Liver (tissue), 9 donors: ENCODE measurements around the gene PP2D1. TPM values are rescaled to one million over a fixed set of nuclear protein-coding genes. Genes with fewer than 3 reads are reported as not detected.

Source experiments
- DNase-seq: peaks from one replicate; pipeline ENCODE4 v3.0.0-alpha.2; 2017; ENCODE audit warnings: low spot score
- H3K27ac ChIP-seq, 2 donors: one replicate each; pipeline ENCODE4 v1.7.0; 2013; ENCODE audit warnings: inconsistent platforms in 2 of 2, low read length in 2 of 2, control low read depth in 1 of 2, low read depth in 1 of 2, mild to moderate bottlenecking in 1 of 2
- H3K27me3 ChIP-seq, 4 donors: one replicate each; pipeline versions ENCODE4 v1.6.1 to v1.7.0; 2013; ENCODE audit warnings: low read length in 3 of 4, inconsistent platforms in 1 of 4, mild to moderate bottlenecking in 1 of 4, moderate library complexity in 1 of 4; ENCODE audit not compliant: control insufficient read depth in 4 of 4, insufficient read depth in 4 of 4
- H3K36me3 ChIP-seq, 4 donors: one replicate each; pipeline versions ENCODE4 v1.6.1 to v1.7.0; 2013; ENCODE audit warnings: low read length in 3 of 4, mild to moderate bottlenecking in 3 of 4, low read depth in 1 of 4, moderate library complexity in 1 of 4; ENCODE audit not compliant: control insufficient read depth in 4 of 4, insufficient read depth in 3 of 4
- H3K4me1 ChIP-seq, 4 donors: one replicate each; pipeline versions ENCODE4 v1.6.1 to v1.7.0; 2013; ENCODE audit warnings: low read length in 3 of 4, mild to moderate bottlenecking in 3 of 4, moderate library complexity in 1 of 4; ENCODE audit not compliant: control insufficient read depth in 4 of 4, insufficient read depth in 4 of 4
- H3K4me3 ChIP-seq, 3 donors: one replicate each; pipeline versions ENCODE4 v1.6.1 to v1.7.0; 2013; ENCODE audit warnings: low read length in 3 of 3, control low read depth in 1 of 3, low read depth in 1 of 3, mild to moderate bottlenecking in 1 of 3
- H3K9ac ChIP-seq, 2 donors: one replicate each; pipeline ENCODE4 v1.7.0; 2013; ENCODE audit warnings: low read length in 2 of 2, mild to moderate bottlenecking in 2 of 2, moderate library complexity in 2 of 2, control low read depth in 1 of 2, low read depth in 1 of 2
- H3K9me3 ChIP-seq, 4 donors: one replicate each; pipeline versions ENCODE4 v1.6.1 to v1.7.0; 2013; ENCODE audit warnings: low read length in 3 of 4; ENCODE audit not compliant: control insufficient read depth in 4 of 4
- CTCF ChIP-seq: fragments of 150-350 bp; IDR thresholded peaks from 2 replicates; pipeline ENCODE4 v1.5.1; 2017; ENCODE audit warnings: improper control_type of control experiment, low read depth, low read length; ENCODE audit not compliant: missing input control
- EGR1 ChIP-seq, 2 donors: IDR thresholded peaks; 2 replicates each; pipeline ENCODE4 v1.6.1; 2016 to 2018; ENCODE audit warnings: antibody characterized with exemption in 2 of 2, low read depth in 2 of 2
- FOXA1 ChIP-seq: IDR thresholded peaks from 2 replicates; pipeline ENCODE4 v1.6.1; 2016; ENCODE audit warnings: antibody characterized with exemption
- FOXA2 ChIP-seq: IDR thresholded peaks from 2 replicates; pipeline ENCODE4 v1.6.1; 2016; ENCODE audit warnings: antibody characterized with exemption
- GABPA ChIP-seq, 2 donors: IDR thresholded peaks in 1 of 2; conservative IDR thresholded peaks in 1 of 2; 2 replicates each; pipeline ENCODE4 v1.6.1; 2016; ENCODE audit warnings: antibody characterized with exemption in 2 of 2, mild to moderate bottlenecking in 1 of 2, moderate library complexity in 1 of 2
- HNF4A ChIP-seq, 2 donors: conservative IDR thresholded peaks; 2 replicates each; pipeline ENCODE4 v1.6.1; 2016; ENCODE audit warnings: antibody characterized with exemption in 2 of 2, mild to moderate bottlenecking in 2 of 2
- HNF4G ChIP-seq: IDR thresholded peaks from 2 replicates; pipeline ENCODE4 v1.6.1; 2016; ENCODE audit warnings: antibody characterized with exemption
- JUND ChIP-seq, 2 donors: IDR thresholded peaks; 2 replicates each; pipeline ENCODE4 v1.6.1; 2016; ENCODE audit warnings: antibody characterized with exemption in 2 of 2
- MAX ChIP-seq: IDR thresholded peaks from 2 replicates; pipeline ENCODE4 v1.6.1; 2016; ENCODE audit warnings: antibody characterized with exemption
- NR2F2 ChIP-seq: IDR thresholded peaks from 2 replicates; pipeline ENCODE4 v1.6.1; 2016; ENCODE audit warnings: antibody characterized with exemption
- RAD21 ChIP-seq, 2 donors: IDR thresholded peaks; 2 replicates each; pipeline ENCODE4 v1.6.1; 2016; ENCODE audit warnings: antibody characterized with exemption in 2 of 2, mild to moderate bottlenecking in 2 of 2
- REST ChIP-seq: IDR thresholded peaks from 2 replicates; pipeline ENCODE4 v1.6.1; 2016; ENCODE audit warnings: antibody characterized with exemption, mild to moderate bottlenecking
- SP1 ChIP-seq: IDR thresholded peaks from 2 replicates; pipeline ENCODE4 v1.6.1; 2018; ENCODE audit warnings: antibody characterized with exemption, mild to moderate bottlenecking
- TAF1 ChIP-seq: conservative IDR thresholded peaks from 2 replicates; pipeline ENCODE4 v1.6.1; 2016; ENCODE audit warnings: antibody characterized with exemption, mild to moderate bottlenecking
- YY1 ChIP-seq: IDR thresholded peaks from 2 replicates; pipeline ENCODE4 v1.6.1; 2016; ENCODE audit warnings: antibody characterized with exemption, mild to moderate bottlenecking
- ZBTB33 ChIP-seq: IDR thresholded peaks from 2 replicates; pipeline ENCODE4 v1.6.1; 2016; ENCODE audit warnings: antibody characterized with exemption
- WGBS: extraction: QIAGEN DNeasy Blood & Tissue Kit; methylation state at CpG from one replicate; pipeline ENCODE4 v1.1.7; 2013; 5-methylcytosine and 5-hydroxymethylcytosine counted together
- polyA plus RNA-seq, 2 donors: library from polyadenylated mRNA; stranded (reverse) in 1 of 2; unstranded in 1 of 2; fragments of 200-250 nt in 1 of 2; fragments of >200 nt in 1 of 2; fragmentation: Nextera tagmentation in 1 of 2; extraction: Ambion mirVana in 1 of 2; gene quantifications; one replicate each; pipeline versions ENCODE4 v1.2.1 to v1.2.3, GENCODE V29; 2013 to 2015
- total RNA-seq, 2 donors: library from RNA; depleted of rRNA; stranded (reverse); fragments of >200 nt; gene quantifications; one replicate each; pipeline ENCODE4 v1.2.3, GENCODE V29; 2014
- donor health status: healthy.
- donor health status: healthy.
- donor health status: healthy.
- donor health status: healthy.
- donor health status: healthy.

Gene PP2D1
- total and polyA plus RNA-seq, 4 donors, result 0.31 TPM; not detected in 3

GRCh38 chr3:19946832-19947548 lies 65.1 kb downstream of the PP2D1 start, which contains the start of gene RAB5A (continued):
- TF ChIP-seq REST (peak; percentile 81), SP1 (peak; percentile 79), JUND (IDR thresholded peaks at IDR 0.05) (peak; percentile 33 to 38), NR2F2 (peak; percentile 15), YY1 (peak; percentile 97), FOXA1 (no peak)

- no peaks in the 10 kb centered on the region for H3K27me3 ChIP-seq
- no peaks in the 10 kb centered on the region for H3K9me3 ChIP-seq
- peaks cover 3 to 19% (median 15%) of the 10 kb centered on the region in 4 donors for H3K4me1 ChIP-seq
- peaks cover 0 to 2% (median 0%) of the 10 kb centered on the region in 4 donors for H3K36me3 ChIP-seq
- peak overlapping the region; percentile 88 to 92 (median 90) for H3K4me3 ChIP-seq
- H3K27ac ChIP-seq, result peak overlapping the region; percentile 99
- peak; percentile 37 for DNase-seq
- peak overlapping the region; percentile 45 to 75 for H3K9ac ChIP-seq
- WGBS, result 23% methylated on average over 26 of the region's 26 CpGs
- TF ChIP-seq YY1, result no peak
- TF ChIP-seq SP1, result no peak
- no peak for TF ChIP-seq EGR1 (IDR thresholded peaks at IDR 0.05; ENCODE audit: low read depth in 2 of 2)
- no peak for TF ChIP-seq TAF1
- peak; percentile 1 for TF ChIP-seq NR2F2
- TF ChIP-seq JUND (IDR thresholded peaks at IDR 0.05), result no peak
- TF ChIP-seq FOXA1, result no peak
- no peak for TF ChIP-seq MAX
- TF ChIP-seq HNF4G, result no peak
- TF ChIP-seq CTCF, result peak; percentile 11
These were observed 65.9 kb downstream of the PP2D1 start for GRCh38 chr3:19945969-19946831.

- 43% methylated on average over 9 of the region's 9 CpGs for WGBS
- no peaks in the 10 kb centered on the region for H3K9me3 ChIP-seq
- no peak for DNase-seq
- peaks cover 3 to 19% (median 15%) of the 10 kb centered on the region in 4 donors for H3K4me1 ChIP-seq
- H3K27ac ChIP-seq, result peak overlapping the region; percentile 99
- H3K4me3 ChIP-seq, result peak overlapping the region; percentile 88 to 92 (median 90)
- TF ChIP-seq RAD21 (IDR thresholded peaks at IDR 0.05) (no peak), CTCF (no peak), FOXA2 (no peak), HNF4A (conservative IDR thresholded peaks at IDR 0.05) (peak in 1 of 2 donors; percentile 60), TAF1 (no peak), GABPA (IDR thresholded peaks at IDR 0.05 in 1 of 2, conservative IDR thresholded peaks at IDR 0.05 in 1 of 2) (peak in 1 of 2 donors; percentile 18), MAX (no peak), HNF4G (no peak), ZBTB33 (peak; percentile 22), SP1 (no peak), NR2F2 (no peak)
- H3K9ac ChIP-seq, result peak overlapping the region; percentile 31 to 75
- no peaks in the 10 kb centered on the region for H3K27me3 ChIP-seq
- no peaks in the 10 kb centered on the region for H3K36me3 ChIP-seq
These were observed 66.5 kb downstream of the PP2D1 start for GRCh38 chr3:19945534-19945933.
